K562 (cell line): Measurements from ENCODE around the gene IL15RA. TPM values are rescaled to one million over a fixed set of nuclear protein-coding genes. Genes with fewer than 3 reads are reported as not detected.
A peak's percentile ranks its signal among the peaks of the same experiment; 100 is the strongest.

Source experiments
- CAMTA2 ChIP-seq: fragments of 250-450 bp; sonication (Bioruptor Pico); conservative IDR thresholded peaks from 2 replicates; pipeline ENCODE4 v1.5.1; 2022
- CREB1 ChIP-seq, 2 experiments: sonication (generic) in 1 of 2; formaldehyde crosslinking in 1 of 2; IDR thresholded peaks; 2 replicates each; pipeline versions ENCODE4 v1.6.1 to v1.8.0; 2012 to 2022; ENCODE audit warnings: inconsistent platforms in 1 of 2, mild to moderate bottlenecking in 1 of 2, missing genetic modification reagents in 1 of 2, moderate library complexity in 1 of 2
- KLF1 ChIP-seq: fragments of 450-650 bp; IDR thresholded peaks from 2 replicates; pipeline ENCODE4 v1.6.1; 2016; ENCODE audit warnings: missing genetic modification characterization, missing compliant biosample characterization
- MCM5 ChIP-seq: fragments of 450-650 bp; IDR thresholded peaks from 2 replicates; pipeline ENCODE4 v1.6.1; 2016; ENCODE audit warnings: low read depth
- NCOA1 ChIP-seq: fragments of 450-650 bp; IDR thresholded peaks from 2 replicates; pipeline ENCODE4 v1.6.1; 2016; ENCODE audit warnings: low read depth
- NFXL1 ChIP-seq: fragments of 450-650 bp; formaldehyde crosslinking; IDR thresholded peaks from 2 replicates; pipeline ENCODE4 v1.4.0; 2021; ENCODE audit warnings: mild to moderate bottlenecking
- REST ChIP-seq, 2 experiments: fragments of 450-650 bp; formaldehyde crosslinking in 1 of 2; IDR thresholded peaks; 2 replicates each; pipeline versions ENCODE4 v1.4.0 to v1.6.1; 2014 to 2020; ENCODE audit warnings: mild to moderate bottlenecking in 2 of 2, borderline replicate concordance in 1 of 2, low read depth in 1 of 2
- STAT5A ChIP-seq: IDR thresholded peaks from 2 replicates; pipeline ENCODE4 v1.6.1; 2012; ENCODE audit warnings: low read length, inconsistent platforms, borderline replicate concordance
- TEAD1 ChIP-seq, 2 experiments: fragments of 450-650 bp in 1 of 2; sonication (generic) in 1 of 2; formaldehyde crosslinking; IDR thresholded peaks; 2 replicates each; pipeline versions ENCODE4 v1.4.0 to v1.8.0; 2020 to 2022; ENCODE audit warnings: mild to moderate bottlenecking in 2 of 2, missing genetic modification reagents in 1 of 2
- TEAD4 ChIP-seq, 2 experiments: sonication (generic) in 1 of 2; formaldehyde crosslinking in 1 of 2; IDR thresholded peaks; 2 replicates each; pipeline versions ENCODE4 v1.6.1 to v1.8.0; 2012 to 2022; ENCODE audit warnings: borderline replicate concordance in 1 of 2, inconsistent platforms in 1 of 2, low read length in 1 of 2, mild to moderate bottlenecking in 1 of 2, missing genetic modification reagents in 1 of 2
- USF1 ChIP-seq: sonication (generic); formaldehyde crosslinking; IDR thresholded peaks from 2 replicates; pipeline ENCODE4 v1.9.0; 2022; ENCODE audit warnings: mild to moderate bottlenecking, missing genetic modification reagents
- ZKSCAN1 ChIP-seq: fragments of 150-350 bp; IDR thresholded peaks from 2 replicates; pipeline ENCODE4 v1.6.1; 2016; ENCODE audit warnings: low read depth, low read length
- polyA plus RNA-seq, 8 experiments: library from polyadenylated mRNA; depleted of rRNA in 4 of 8; stranded (reverse) in 5 of 8; unstranded in 3 of 8; fragments of >200 nt; fragmentation: Nextera tagmentation in 2 of 8; fragmentation: Illumina TruSeq in 1 of 8; extraction: Ambion mirVana in 2 of 8; extraction: Trizol in 1 of 8; gene quantifications; 2 replicates each; pipeline versions ENCODE4 v1.2.1 to v1.2.3, GENCODE V29; 2011 to 2014; ENCODE audit warnings: inconsistent platforms in 1 of 8, missing spikeins in 1 of 8
- total RNA-seq, 7 experiments: library from RNA; depleted of rRNA in 6 of 7; stranded (reverse); fragments of >200 nt in 6 of 7; fragmentation: Illumina TruSeq in 2 of 7; extraction: Trizol in 2 of 7; gene quantifications; 2 replicates each; pipeline versions ENCODE4 v1.2.1 to v1.2.3, GENCODE V29; 2011 to 2021; ENCODE audit warnings: low replicate concordance in 1 of 7
- TF ChIP-seq, protein P1 (sequence below): fragments of 250-450 bp; sonication (Bioruptor Pico); IDR thresholded peaks from 2 replicates; pipeline ENCODE4 v1.5.0; 2021; ENCODE audit warnings: mild to moderate bottlenecking, moderate library complexity
- TF ChIP-seq, protein P2 (sequence below): fragments of 250-450 bp; sonication (Bioruptor Pico); IDR thresholded peaks from 2 replicates; pipeline ENCODE4 v1.9.0; 2021; ENCODE audit warnings: mild to moderate bottlenecking

IL15RA gene
- total and polyA plus RNA-seq, 9 of the 15 experiments (the other 6 are each of a cell fraction or from before 2014, with no cell fraction given), result 1.2 to 11.7 (median 8.0) TPM

- TF ChIP-seq, protein P1, sequence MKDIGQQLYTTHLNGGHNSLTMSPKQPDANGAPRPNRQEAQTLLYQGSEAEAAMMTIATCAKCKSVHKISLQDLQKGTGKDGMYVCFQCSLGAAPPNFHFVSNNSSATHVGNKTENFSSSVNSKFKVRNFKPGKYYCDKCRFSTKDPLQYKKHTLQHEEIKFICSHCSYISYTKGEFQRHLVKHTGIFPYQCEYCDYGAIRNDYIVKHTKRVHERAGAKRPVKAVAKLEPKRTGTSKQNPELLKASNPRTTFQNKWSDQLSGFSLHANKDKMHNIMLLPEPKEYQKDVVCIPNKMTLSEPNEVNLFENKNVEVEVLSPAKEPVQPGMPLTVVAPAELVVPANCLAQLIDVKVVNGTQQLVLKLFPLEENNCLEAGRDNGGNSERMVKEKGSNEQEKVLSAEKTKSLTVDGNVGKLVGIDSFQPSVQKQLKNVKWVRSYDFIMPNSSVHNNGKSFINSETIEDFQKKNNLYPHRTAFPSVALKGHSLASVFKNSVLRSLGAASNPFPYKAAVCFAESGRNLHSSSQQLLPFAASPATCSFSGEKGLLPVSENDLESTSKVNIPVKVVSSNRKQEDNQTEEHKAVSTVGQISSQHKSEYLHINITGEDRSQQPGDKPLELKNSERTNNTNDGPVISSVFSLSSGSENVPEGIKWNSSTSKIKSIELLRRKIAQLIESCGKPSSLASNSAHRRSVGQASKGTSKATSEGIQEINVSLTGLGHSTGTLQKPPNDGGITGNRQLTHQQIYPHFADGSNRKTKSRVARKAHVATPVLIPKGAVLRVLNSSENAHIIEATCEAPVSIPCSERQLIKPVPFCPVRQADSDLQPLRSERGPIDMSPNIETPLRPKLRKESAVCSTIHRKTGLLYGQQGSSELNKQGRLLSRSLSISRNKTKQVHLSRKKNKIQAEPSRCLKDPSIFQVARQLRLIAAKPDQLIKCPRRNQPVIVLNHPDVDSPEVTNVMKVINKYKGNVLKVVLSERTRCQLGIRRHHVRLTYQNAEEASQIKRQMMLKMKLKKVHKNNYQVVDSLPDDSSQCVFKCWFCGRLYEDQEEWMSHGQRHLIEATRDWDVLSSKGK (CRISPR knock-in tag), result no peak
- TF ChIP-seq NFXL1 (CRISPR knock-in tag) (no peak), MCM5 (no peak), NCOA1 (no peak), REST (IDR thresholded peaks at IDR 0.05; ENCODE audit: borderline replicate concordance) (no peak), REST (CRISPR knock-in tag; IDR thresholded peaks at IDR 0.05; ENCODE audit: low read depth) (no peak), ZKSCAN1 (no peak), TEAD4 (IDR thresholded peaks at IDR 0.05; ENCODE audit: low read length) (peak; percentile 88), TEAD4 (CRISPR knock-in tag; IDR thresholded peaks at IDR 0.05; ENCODE audit: borderline replicate concordance) (no peak), STAT5A (peak; percentile 64), CREB1 (IDR thresholded peaks at IDR 0.05) (no peak; the same call in 1 of the 2 replicates), CREB1 (CRISPR knock-in tag; IDR thresholded peaks at IDR 0.05) (peak; percentile 49; the same call in 1 of the 2 replicates), CAMTA2 (no peak), TEAD1 (CRISPR knock-in tag; IDR thresholded peaks at IDR 0.05) (0 out of 4 replicates have a peak, but pooled peaks of 1 of the 2 experiments have one; percentile 20), USF1 (CRISPR knock-in tag) (no peak), KLF1 (tag) (no peak)
- TF ChIP-seq, protein P2, sequence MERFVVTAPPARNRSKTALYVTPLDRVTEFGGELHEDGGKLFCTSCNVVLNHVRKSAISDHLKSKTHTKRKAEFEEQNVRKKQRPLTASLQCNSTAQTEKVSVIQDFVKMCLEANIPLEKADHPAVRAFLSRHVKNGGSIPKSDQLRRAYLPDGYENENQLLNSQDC (CRISPR knock-in tag), result no peak
These were observed 4.2 kb upstream of the IL15RA start (continued) for GRCh38 chr10:5981529-5981928.
